ENCODE data around the gene HOXA9.

The HOXA9 gene

DNA sequence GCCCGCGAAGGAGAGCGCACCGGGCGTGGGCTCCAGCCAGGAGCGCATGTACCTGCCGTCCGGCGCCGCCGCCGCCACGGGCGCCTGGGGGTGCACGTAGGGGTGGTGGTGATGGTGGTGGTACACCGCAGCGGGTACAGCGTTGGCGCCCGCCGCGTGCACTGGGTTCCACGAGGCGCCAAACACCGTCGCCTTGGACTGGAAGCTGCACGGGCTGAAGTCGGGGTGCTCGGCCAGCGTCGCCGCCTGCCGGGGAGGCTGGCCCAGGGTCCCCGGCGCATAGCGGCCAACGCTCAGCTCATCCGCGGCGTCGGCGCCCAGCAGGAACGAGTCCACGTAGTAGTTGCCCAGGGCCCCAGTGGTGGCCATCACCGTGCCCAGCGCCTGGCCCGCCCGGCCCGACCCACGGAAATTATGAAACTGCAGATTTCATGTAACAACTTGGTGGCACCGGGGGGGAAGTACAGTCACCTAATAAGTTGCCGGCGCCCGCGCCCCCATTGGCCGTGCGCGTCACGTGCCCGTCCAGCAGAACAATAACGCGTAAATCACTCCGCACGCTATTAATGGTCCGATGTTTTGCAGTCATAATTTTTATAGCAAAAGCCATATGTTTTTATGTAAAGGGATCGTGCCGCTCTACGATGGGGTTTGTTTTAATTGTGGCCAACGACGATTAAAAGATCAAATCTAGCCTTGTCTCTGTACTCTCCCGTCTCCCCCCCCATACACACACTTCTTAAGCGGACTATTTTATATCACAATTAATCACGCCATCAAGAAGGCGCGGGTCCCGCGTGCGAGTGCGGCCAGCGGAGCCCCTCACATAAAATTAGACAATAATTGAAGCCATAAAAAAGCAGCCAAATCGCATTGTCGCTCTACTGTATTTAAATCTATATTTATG lies at the start of gene HOXA9:
Gene HOXA9, minus strand, starts transcription at position 449 of the 907 bp plus-strand sequence. Its CDS starts 80 bp downstream, at position 369.
- DNase-seq: no peak

DNA sequence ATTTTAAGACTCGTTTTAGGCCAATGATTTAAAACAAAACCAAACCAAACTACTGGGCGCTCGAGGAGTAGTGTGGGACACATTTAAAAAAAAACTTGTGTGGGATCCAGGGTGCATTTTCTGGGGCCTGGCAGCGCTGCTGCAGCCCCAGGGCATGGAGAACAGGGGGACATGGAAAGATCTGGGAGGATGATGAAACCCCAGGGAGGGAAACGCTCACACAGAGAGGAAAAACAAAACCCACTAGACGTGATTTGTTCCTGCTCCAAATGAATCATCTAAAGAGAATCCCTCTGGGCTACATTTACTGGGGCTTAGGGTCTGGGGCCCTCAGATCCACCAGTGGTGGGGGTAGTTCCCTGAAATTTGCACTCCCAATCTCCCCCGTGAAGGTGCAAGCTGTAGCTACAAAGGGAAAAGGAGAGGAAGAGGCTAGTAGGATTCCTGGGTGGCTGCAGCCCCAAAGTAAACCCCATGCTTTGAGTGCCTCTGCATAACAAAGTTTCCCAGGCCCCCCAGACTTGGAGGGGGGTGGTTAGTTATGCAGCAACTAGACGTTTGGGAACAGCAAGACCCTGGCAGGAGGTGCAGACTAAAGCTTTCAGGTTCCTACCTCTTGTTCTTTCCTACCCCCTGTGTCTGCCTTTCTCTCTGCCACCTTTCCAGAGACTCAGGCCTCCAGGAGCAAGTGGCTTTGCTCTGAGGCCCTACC lies 49.1 kb upstream of the HOXA9 start:
- no peak for DNase-seq

GRCh38 chr7:27213433-27214238 lies 48.3 kb upstream of the HOXA9 start:
- DNase-seq: no peak

- no peak for DNase-seq
Observed at GRCh38 chr7:27212497-27213432, 47.4 kb upstream of the HOXA9 start.

DNA sequence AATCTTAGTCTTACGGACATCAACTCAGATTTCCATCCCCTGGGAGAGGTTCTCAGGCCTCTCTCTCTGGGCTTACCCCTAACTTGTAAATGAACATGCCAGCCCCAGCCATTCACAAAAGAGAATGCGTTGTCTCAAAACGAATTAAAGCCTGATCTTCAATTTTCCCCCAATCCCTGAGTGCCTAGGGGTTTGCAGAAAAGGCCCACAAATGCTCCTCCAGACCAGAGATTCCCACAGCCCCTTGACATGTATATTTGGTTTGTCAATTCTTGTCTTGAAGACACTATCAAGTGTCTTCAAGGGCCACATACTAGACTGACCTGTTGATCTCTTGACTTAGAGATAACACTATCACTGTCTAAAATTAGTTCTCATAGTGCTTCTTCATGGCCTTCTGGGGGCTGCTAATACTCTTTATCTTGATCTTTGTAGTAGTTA lies 46.4 kb upstream of the HOXA9 start:
- DNase-seq: no peak

DNA sequence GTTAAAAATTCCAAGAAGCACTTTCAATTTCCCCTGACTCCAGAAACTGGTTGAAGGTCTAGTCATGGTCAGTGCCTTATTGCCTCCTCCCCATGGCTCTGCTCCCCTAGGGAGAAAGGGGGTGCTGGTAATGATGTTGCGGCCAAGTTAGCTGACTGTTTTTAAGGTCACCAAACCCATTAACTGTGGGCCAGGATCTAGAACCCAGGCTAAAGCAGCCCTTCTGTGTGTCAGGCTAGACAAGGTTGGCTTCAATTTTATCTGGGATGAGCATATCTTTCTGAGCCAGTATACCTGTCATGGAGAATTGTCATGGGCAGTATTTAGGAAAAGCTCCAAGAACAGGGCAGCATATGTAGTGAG lies 45.7 kb upstream of the HOXA9 start:
- DNase-seq: no peak

- DNase-seq: no peak
Observed at GRCh38 chr7:27210441-27211083, 45.2 kb upstream of the HOXA9 start.

DNA sequence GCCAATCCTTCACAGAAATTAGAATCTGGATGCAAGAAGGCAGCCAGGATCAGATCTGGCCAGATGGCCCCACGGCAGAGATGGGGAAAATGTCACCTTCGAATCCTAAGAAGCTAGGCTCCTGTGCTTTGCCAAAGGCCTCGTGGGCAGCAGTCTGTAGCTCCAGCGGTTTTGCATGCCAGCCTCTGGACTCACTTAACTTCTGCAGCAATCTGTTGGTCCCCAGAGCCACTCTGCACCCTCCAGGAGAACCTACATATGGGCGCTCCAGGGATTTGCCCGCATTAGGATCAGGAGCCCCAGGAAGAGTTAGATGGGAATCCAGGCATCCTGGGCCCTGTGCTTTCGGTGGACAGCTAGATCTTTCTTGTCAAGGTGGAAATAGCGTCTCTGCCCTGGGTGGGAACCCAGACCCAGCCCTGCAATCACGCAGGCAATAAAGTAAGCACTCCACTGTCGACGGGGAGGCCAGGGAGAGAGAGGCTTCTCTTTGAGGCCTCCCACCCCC lies 44.6 kb upstream of the HOXA9 start:
- no peak for DNase-seq

GRCh38 chr7:27208998-27209397 lies 43.7 kb upstream of the HOXA9 start:
- no peak for DNase-seq

DNA sequence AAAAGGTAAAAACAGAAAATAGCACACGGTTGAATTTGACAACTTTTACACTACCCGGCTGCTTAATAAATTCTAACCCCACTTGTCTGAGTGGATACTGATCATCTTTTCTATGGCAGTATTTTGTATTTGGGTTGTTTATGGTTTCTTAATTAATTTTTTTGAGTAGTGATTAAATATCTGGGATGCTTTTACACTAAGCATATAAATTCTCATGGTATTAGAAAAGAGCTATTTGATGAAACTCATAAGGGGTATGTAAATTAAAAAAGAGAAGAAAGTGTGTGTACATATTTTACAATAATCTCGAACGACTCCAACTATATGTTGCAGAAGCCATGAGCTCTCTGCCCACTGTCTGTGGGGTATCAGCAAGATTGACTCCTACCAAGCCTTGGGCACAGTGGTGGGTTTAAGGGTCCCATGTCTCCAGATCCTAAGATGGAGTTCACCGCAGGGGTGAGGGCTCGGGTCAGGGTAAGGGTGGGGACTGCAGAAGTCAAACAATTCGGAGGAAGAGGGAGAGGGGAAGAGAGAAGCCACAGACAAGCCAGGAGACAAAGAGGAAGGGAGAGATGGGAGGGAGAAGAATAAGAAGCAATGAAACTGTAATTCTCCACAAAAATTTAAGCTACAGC lies 42.1 kb upstream of the HOXA9 start:
- no peak for DNase-seq

- no peak for DNase-seq
Observed at GRCh38 chr7:27205325-27206280, 40.3 kb upstream of the HOXA9 start.

DNA sequence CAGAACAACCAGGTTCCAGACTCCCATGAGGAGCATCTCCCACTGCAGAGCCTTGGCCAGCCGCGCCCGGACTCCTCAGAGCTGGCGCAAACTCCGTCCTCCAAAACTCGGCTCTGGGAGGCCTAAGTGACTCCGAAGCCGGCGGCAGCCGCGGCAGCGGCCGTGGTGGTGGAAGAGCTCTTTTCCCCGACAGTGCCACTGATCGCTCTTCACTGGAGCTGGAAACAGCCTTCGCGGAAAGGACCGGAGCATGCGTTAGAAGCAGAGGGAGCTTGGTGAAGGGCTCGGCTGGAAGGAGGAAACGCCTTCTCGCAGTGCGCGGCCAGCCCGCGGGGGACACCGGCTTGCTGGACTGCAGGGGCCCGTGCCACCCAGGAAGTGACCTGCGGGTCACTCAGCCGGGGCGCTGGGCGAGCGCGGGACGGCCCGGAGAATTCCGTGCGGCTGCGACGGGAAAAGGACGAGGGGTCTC lies 39.5 kb upstream of the HOXA9 start:
- DNase-seq: no peak

GRCh38 chr7:27203964-27204594 lies 38.7 kb upstream of the HOXA9 start:
- DNase-seq: no peak

DNA sequence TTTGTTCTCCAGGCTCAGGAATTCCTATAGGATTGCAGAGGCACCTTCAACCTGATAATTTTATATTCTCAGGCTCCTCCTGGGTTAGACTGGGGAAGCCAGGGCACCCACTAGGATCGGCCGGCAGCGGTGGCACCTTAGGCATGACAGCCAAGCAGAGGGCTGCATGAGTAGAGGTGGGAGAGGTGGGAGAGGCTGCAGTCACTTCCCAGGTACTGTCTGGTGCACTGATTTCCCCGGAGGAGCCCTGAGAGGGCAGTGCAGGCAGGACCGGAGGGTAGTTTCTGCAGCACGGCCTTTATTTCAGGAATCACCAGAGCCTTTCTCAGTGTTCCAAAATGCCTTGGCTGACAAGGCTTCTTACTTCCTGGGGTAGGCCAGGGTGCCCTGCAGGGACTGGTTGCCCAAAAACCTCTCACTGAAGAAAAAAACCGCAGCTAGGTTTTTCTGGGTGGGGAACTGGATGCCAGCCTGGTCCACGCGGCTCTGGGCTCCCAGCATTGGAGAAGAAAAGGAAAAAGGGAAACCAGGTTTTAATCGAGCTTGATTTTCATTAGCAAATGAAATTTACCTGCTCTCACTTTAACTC lies 38.1 kb upstream of the HOXA9 start:
- DNase-seq: no peak

DNA sequence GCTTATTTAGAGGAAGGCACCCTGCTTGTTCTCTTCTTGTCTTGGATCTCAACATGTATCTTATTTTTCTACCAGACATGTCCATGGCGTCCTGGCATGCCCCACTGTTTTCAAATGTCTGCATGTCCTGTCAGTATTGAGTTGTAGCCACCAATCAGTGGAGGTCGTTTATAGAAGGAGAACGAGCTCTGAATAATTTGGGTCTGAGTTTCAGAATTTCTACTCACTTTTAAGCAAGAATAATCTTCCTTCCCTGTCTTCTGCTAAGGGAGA lies 37.5 kb upstream of the HOXA9 start:
- DNase-seq: no peak

DNA sequence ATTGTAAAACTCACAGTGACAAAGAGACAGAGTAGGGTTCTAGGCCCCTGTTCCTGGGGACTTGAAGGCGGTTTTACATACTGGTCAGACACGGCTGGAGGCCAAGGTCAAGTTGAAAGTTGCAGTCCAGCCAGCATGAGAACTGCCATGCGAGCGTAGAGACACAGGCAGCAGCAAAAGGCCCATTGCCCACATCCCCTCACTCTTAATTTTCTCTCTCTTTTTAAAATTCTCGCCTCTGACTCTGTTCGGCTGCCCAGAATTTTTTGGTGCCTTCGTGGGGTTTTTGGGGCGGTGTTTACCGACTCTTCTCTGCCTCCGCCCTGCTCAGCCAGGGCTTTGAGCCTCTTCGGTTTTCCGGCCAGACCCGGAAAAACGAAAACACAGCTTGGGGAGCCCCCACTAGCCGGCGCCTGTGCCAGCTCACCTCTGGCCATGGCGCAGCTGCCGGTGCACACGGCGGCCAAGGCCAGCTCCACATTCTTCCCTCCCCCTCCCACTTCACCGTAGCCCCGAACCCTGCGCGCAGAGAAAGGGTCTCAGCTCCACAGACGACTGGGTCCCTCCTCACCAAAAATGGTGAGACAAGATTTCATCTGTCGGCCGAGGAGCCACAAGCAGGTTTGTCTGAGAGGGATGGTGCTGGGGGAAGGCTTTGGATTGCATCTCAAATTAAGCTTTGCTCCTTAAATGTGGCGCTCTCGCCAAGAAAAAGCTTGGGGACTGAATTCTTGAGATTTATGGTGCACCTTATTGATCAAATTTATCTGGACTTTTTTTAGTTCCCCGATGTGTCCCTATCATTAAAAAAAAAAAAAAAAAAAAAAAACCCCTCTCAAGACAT lies 36.9 kb upstream of the HOXA9 start:
- DNase-seq: no peak

DNA sequence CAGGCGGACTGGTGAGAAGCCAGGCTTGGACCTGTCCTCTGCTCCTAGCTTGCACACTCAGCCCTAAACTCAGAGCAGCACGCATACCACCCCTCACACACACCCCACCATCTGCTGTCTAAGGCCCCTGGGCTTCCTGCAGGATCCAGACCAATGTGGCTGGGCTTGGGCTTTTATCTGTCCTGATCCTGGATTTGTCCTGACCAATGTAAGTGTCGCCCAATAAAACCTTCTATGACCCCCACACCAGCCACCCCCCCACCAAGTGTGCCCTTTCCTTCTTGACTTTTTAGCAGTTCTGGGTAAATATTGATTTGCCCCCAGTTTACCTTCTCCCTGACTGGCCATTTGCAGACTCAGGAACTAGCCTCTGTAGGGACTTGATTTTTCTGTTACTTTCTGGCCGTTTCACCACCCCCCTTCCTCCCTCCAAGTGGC lies 36.3 kb upstream of the HOXA9 start:
- no peak for DNase-seq

Measured in NCI-H1694 (cell line).